ENCODE measurements around the gene HYAL1. TPM values are rescaled to one million over a fixed set of nuclear protein-coding genes. Genes with fewer than 3 reads are reported as not detected.

The HYAL1 gene
- polyA plus RNA-seq, 3 donors: 6.1 to 7.4 (median 7.2) TPM

- DNase-seq (ENCODE audit: extremely low read depth in 1 of 11, low read depth in 9 of 11, low spot score in 4 of 11): no peak
Observed at GRCh38 chr3:50258029-50258680, 45.2 kb downstream of the HYAL1 start.

- no peak for DNase-seq (ENCODE audit: extremely low read depth in 1 of 11, low read depth in 9 of 11, low spot score in 4 of 11)
Observed at GRCh38 chr3:50256978-50257890, 46.1 kb downstream of the HYAL1 start.

- no peak for DNase-seq (ENCODE audit: extremely low read depth in 1 of 11, low read depth in 9 of 11, low spot score in 4 of 11)
Observed at GRCh38 chr3:50255251-50255615, 48.1 kb downstream of the HYAL1 start.

- no peak for DNase-seq (ENCODE audit: extremely low read depth in 1 of 11, low read depth in 9 of 11, low spot score in 4 of 11)
Observed at GRCh38 chr3:50254577-50255250, 48.7 kb downstream of the HYAL1 start.

- no peak for DNase-seq (ENCODE audit: extremely low read depth in 1 of 11, low read depth in 9 of 11, low spot score in 4 of 11)
Observed at GRCh38 chr3:50251220-50251619, 52.2 kb downstream of the HYAL1 start.

- DNase-seq (ENCODE audit: extremely low read depth in 1 of 11, low read depth in 9 of 11, low spot score in 4 of 11): no peak
Observed at GRCh38 chr3:50250514-50250913, 52.9 kb downstream of the HYAL1 start.

Other genes starting within 250 kb of the HYAL1 start
- 100 to 1,000 TPM; 260 to 395 (median 268) TPM for gene RBM5, start 214.7 kb downstream of the HYAL1 start, polyA plus RNA-seq (ENCODE audit: insufficient read length in 3 of 3)
- 10 to 100 TPM; 57.6 to 81.6 (median 63.1) TPM for gene SEMA3F, start 148.2 kb downstream of the HYAL1 start, polyA plus RNA-seq (ENCODE audit: insufficient read length in 3 of 3)
- gene GNAT1, start 112.0 kb downstream of the HYAL1 start, polyA plus RNA-seq (ENCODE audit: insufficient read length in 3 of 3): not detected
- 1 to 10 TPM; 7.2 to 7.3 (median 7.2) TPM for gene SLC38A3, start 98.3 kb downstream of the HYAL1 start, polyA plus RNA-seq (ENCODE audit: insufficient read length in 3 of 3)
- 100 to 1,000 TPM; 189 to 229 (median 189) TPM for gene GNAI2, start 67.4 kb downstream of the HYAL1 start, polyA plus RNA-seq (ENCODE audit: insufficient read length in 3 of 3)
- 100 to 1,000 TPM in 1 of 3 donors, 10 to 100 TPM in 2; 69.5 to 169 (median 95.4) TPM for gene SEMA3B, start 34.4 kb downstream of the HYAL1 start, polyA plus RNA-seq (ENCODE audit: insufficient read length in 3 of 3)
- under 1 TPM; 0.33 to 0.95 (median 0.45) TPM for gene LSMEM2, start 24.5 kb downstream of the HYAL1 start, polyA plus RNA-seq (ENCODE audit: insufficient read length in 3 of 3)
- 10 to 100 TPM; 38.6 to 50.0 (median 46.7) TPM for gene IFRD2, start 11.1 kb downstream of the HYAL1 start, polyA plus RNA-seq (ENCODE audit: insufficient read length in 3 of 3)
- 1 to 10 TPM; 2.9 to 5.5 (median 3.2) TPM for gene HYAL3, start 4.2 kb downstream of the HYAL1 start, polyA plus RNA-seq (ENCODE audit: insufficient read length in 3 of 3)
- gene NAA80, start 4.2 kb downstream of the HYAL1 start, polyA plus RNA-seq (ENCODE audit: insufficient read length in 3 of 3): 10 to 100 TPM in 2 of 3 donors, 1 to 10 TPM in 1; 7.2 to 12.8 (median 10.0) TPM
- 10 to 100 TPM; 57.0 to 86.5 (median 71.4) TPM for gene HYAL2, start 19.2 kb upstream of the HYAL1 start, polyA plus RNA-seq (ENCODE audit: insufficient read length in 3 of 3)
- gene TUSC2, start 24.6 kb upstream of the HYAL1 start, polyA plus RNA-seq (ENCODE audit: insufficient read length in 3 of 3): 10 to 100 TPM; 23.4 to 26.4 (median 26.2) TPM
- 10 to 100 TPM; 16.4 to 22.2 (median 22.1) TPM for gene RASSF1, start 37.3 kb upstream of the HYAL1 start, polyA plus RNA-seq (ENCODE audit: insufficient read length in 3 of 3)
- gene ZMYND10, start 42.2 kb upstream of the HYAL1 start, polyA plus RNA-seq (ENCODE audit: insufficient read length in 3 of 3): 1 to 10 TPM; 2.9 to 3.9 (median 3.6) TPM
- gene NPRL2, start 47.2 kb upstream of the HYAL1 start, polyA plus RNA-seq (ENCODE audit: insufficient read length in 3 of 3): 10 to 100 TPM; 30.2 to 35.9 (median 30.5) TPM
- gene CYB561D2, start 47.3 kb upstream of the HYAL1 start, polyA plus RNA-seq (ENCODE audit: insufficient read length in 3 of 3): 10 to 100 TPM; 12.4 to 17.0 (median 13.4) TPM
- 10 to 100 TPM; 29.1 to 42.9 (median 39.4) TPM for gene TMEM115, start 55.9 kb upstream of the HYAL1 start, polyA plus RNA-seq (ENCODE audit: insufficient read length in 3 of 3)
- gene CACNA2D2, start 200.1 kb upstream of the HYAL1 start, polyA plus RNA-seq (ENCODE audit: insufficient read length in 3 of 3): 10 to 100 TPM; 14.0 to 17.2 (median 14.6) TPM

All from renal cortex interstitium (tissue), 11 donors.